Subcutaneous adipose tissue (tissue), 4 donors: ENCODE results near the gene SPATA21. TPM values are rescaled to one million over a fixed set of nuclear protein-coding genes. Genes with fewer than 3 reads are reported as not detected.

Experiments
- CTCF ChIP-seq: fragments of 450-650 bp; IDR thresholded peaks from one replicate; pipeline ENCODE4 v1.5.1; 2016; ENCODE audit warnings: low read depth, mild to moderate bottlenecking, control low read depth, antibody characterized with exemption, moderate library complexity
- total RNA-seq, 4 donors: library from RNA; depleted of rRNA; stranded (reverse); fragments of >200 nt; gene quantifications; one replicate each; pipeline ENCODE4 v1.1.0, GENCODE V29; 2016

SPATA21 gene
- total RNA-seq, 4 donors from 2014 or later, result not detected

GRCh38 chr1:16433030-16433429 is 4.2 kb downstream of the SPATA21 start:
- no peak for TF ChIP-seq CTCF

GRCh38 chr1:16430606-16431005 is 6.6 kb downstream of the SPATA21 start:
- TF ChIP-seq CTCF, result no peak

GRCh38 chr1:16425125-16426025 is 11.8 kb downstream of the SPATA21 start:
- TF ChIP-seq CTCF, result no peak

GRCh38 chr1:16422041-16422440 is 15.2 kb downstream of the SPATA21 start:
- no peak for TF ChIP-seq CTCF

- TF ChIP-seq CTCF, result no peak
Measured at GRCh38 chr1:16421201-16421600, 16.0 kb downstream of the SPATA21 start.

GRCh38 chr1:16420424-16421118 is 16.7 kb downstream of the SPATA21 start:
- TF ChIP-seq CTCF, result no peak

- TF ChIP-seq CTCF, result no peak
Measured at GRCh38 chr1:16418823-16419425, 18.3 kb downstream of the SPATA21 start.
